ENCODE data around the gene CISH.
A peak's percentile ranks its signal among the peaks of the same experiment; 100 is the strongest.

CISH gene

DNA sequence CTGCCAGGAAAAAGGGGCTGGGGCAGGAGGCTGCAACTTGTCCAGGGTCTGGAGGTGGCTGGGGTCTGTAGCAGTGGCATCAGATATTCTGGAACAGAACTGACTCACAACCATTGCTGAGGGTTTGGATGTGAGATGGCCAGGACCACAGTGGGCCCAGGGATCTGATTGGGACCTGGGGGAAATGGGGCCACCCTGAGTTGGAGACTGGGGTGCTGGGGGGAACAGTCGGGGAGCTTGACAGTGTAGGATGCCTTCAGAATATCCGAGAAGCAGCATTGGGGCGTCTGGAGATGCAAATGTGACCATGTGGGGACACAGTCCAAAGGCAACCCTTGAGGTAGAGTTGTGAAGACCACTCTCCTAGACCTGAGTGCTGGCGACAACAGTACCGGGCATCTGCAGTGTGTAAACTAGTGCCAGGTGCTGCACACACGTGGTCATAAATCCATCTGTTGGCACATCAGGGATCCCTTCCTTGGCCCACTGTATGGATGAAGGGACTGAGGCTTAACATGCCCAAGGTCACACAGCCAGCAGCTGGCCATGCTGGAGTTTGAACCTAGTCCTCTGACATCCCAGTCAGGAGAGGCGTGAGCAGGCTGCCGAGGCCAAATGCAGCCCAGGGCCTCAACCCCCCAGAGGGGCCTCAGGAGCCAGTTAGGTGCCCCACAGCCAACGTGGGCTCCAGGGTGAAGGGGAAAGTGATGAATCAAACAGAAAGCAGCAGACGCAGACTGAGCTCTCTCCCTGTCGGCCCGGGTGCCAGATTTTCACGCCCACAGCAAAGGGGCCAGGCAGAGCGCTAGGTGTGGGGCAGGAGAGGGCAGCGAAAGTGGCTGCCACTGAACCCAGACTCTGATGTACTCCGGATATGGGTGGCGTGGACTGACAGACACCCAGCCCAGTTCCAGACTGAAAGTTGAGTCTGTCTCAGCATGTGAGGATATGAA lies 23.5 kb downstream of the CISH start:
- no peaks in the 10 kb centered on the region for H4K20me1 ChIP-seq
- H3K4me3 ChIP-seq: no peak overlapping the region
- no peak for TF ChIP-seq Cebpa-rat (IDR thresholded peaks at IDR 0.05)
- H3K27ac ChIP-seq: no peak overlapping the region; the same call in 1 of the 2 replicates
- peaks cover 21% of the 10 kb centered on the region; the same call in 1 of the 2 replicates for H3K36me3 ChIP-seq
- H3K9me3 ChIP-seq: no peaks in the 10 kb centered on the region
- peak overlapping the region; percentile 8; the same call in 1 of the 2 replicates for H3K4me2 ChIP-seq
- no peaks in the 10 kb centered on the region for H3K27me3 ChIP-seq
- peak overlapping the region; percentile 35; the same call in 1 of the 2 replicates for H3K9ac ChIP-seq
- peaks cover 44% of the 10 kb centered on the region for H3K4me1 ChIP-seq

DNA sequence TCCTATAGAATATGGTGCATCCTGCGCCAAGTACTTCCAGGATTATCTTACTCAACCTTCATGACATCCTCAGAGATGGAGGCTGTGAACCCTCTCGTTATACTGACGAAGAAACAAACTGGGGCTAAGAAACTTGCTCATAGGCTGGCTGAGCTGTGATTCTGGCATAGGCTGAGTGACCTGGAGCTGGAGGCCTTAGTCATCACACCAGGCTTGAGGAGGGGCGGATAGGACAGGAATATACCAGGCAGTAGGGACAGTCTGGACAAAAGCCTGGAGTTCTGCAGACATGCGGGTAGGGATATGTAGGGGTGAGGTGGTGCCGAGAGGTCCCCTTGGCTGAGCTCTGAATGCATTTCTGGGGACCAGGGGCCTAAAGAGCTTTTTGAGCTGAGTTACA lies 24.2 kb downstream of the CISH start:
- TF ChIP-seq Cebpa-rat (IDR thresholded peaks at IDR 0.05): no peak
- H3K4me1 ChIP-seq: peaks cover 37% of the 10 kb centered on the region
- peaks cover 28% of the 10 kb centered on the region; the same call in 1 of the 2 replicates for H3K36me3 ChIP-seq
- no peak overlapping the region for H3K4me3 ChIP-seq
- H4K20me1 ChIP-seq: no peaks in the 10 kb centered on the region
- H3K9me3 ChIP-seq: no peaks in the 10 kb centered on the region
- H3K27ac ChIP-seq: no peak overlapping the region
- no peak overlapping the region for H3K4me2 ChIP-seq
- no peak overlapping the region for H3K9ac ChIP-seq
- no peaks in the 10 kb centered on the region for H3K27me3 ChIP-seq

GRCh38 chr3:50586763-50587070 lies 24.9 kb downstream of the CISH start:
- Histone ChIP-seq H3K27ac (no peak overlapping the region), H3K27me3 (no peaks in the 10 kb centered on the region), H3K4me2 (no peak overlapping the region), H3K36me3 (peaks cover 35% of the 10 kb centered on the region; the same call in 1 of the 2 replicates), H3K4me1 (peaks cover 30% of the 10 kb centered on the region), H3K9me3 (no peaks in the 10 kb centered on the region), H3K4me3 (no peak overlapping the region), H3K9ac (no peak overlapping the region), H4K20me1 (no peaks in the 10 kb centered on the region)
- TF ChIP-seq Cebpa-rat (IDR thresholded peaks at IDR 0.05): no peak

- TF ChIP-seq Cebpa-rat (IDR thresholded peaks at IDR 0.05): no peak
- Histone ChIP-seq H3K27me3 (no peaks in the 10 kb centered on the region), H4K20me1 (no peaks in the 10 kb centered on the region), H3K9me3 (no peaks in the 10 kb centered on the region), H3K9ac (no peak overlapping the region), H3K4me1 (peaks cover 24% of the 10 kb centered on the region), H3K27ac (no peak overlapping the region), H3K4me2 (no peak overlapping the region), H3K4me3 (no peak overlapping the region), H3K36me3 (peaks cover 40% of the 10 kb centered on the region)
Observed at GRCh38 chr3:50585919-50586762, 25.4 kb downstream of the CISH start.

GRCh38 chr3:50584391-50584790 lies 27.2 kb downstream of the CISH start:
- H3K4me2 ChIP-seq: no peak overlapping the region
- H4K20me1 ChIP-seq: no peaks in the 10 kb centered on the region
- H3K36me3 ChIP-seq: peaks cover 58% of the 10 kb centered on the region
- H3K27me3 ChIP-seq: no peaks in the 10 kb centered on the region
- H3K27ac ChIP-seq: no peak overlapping the region
- H3K9me3 ChIP-seq: no peaks in the 10 kb centered on the region
- TF ChIP-seq Cebpa-rat (IDR thresholded peaks at IDR 0.05): no peak
- no peak overlapping the region for H3K9ac ChIP-seq
- H3K4me3 ChIP-seq: no peak overlapping the region
- peaks cover 7% of the 10 kb centered on the region for H3K4me1 ChIP-seq

DNA sequence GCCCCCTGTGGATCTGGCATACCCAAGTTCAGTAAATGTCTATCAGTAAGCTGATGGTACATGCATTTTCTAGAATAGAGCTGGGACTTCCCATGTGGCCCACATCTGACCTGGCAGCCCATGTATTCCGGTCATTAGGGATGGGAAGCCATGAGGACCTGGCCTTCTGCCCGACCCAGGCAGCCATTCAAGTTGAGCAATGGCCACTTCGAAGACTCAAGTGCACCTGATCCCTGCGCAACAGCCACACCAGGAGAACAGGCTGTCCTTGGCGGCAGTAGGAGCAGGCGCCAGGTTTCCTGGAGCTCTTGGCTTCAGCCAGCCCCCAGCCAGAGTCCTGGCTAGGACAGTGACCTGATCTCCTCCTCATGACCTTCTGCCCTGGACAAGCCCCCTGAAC lies 27.7 kb downstream of the CISH start:
- TF ChIP-seq Cebpa-rat (IDR thresholded peaks at IDR 0.05): no peak
- no peak overlapping the region for H3K4me2 ChIP-seq
- no peak overlapping the region for H3K27ac ChIP-seq
- H4K20me1 ChIP-seq: no peaks in the 10 kb centered on the region
- H3K9ac ChIP-seq: no peak overlapping the region
- H3K4me1 ChIP-seq: peaks cover 5% of the 10 kb centered on the region; the same call in 1 of the 2 replicates
- H3K27me3 ChIP-seq: no peaks in the 10 kb centered on the region
- H3K9me3 ChIP-seq: no peaks in the 10 kb centered on the region
- no peak overlapping the region for H3K4me3 ChIP-seq
- H3K36me3 ChIP-seq: peaks cover 63% of the 10 kb centered on the region

GRCh38 chr3:50582083-50582482 lies 29.5 kb downstream of the CISH start:
- no peak for TF ChIP-seq Cebpa-rat (IDR thresholded peaks at IDR 0.05)
- Histone ChIP-seq H4K20me1 (no peaks in the 10 kb centered on the region), H3K4me1 (no peaks in the 10 kb centered on the region), H3K36me3 (peaks cover 81% of the 10 kb centered on the region), H3K4me3 (no peak overlapping the region), H3K9ac (no peak overlapping the region), H3K9me3 (no peaks in the 10 kb centered on the region), H3K27me3 (no peaks in the 10 kb centered on the region), H3K4me2 (no peak overlapping the region), H3K27ac (no peak overlapping the region)

DNA sequence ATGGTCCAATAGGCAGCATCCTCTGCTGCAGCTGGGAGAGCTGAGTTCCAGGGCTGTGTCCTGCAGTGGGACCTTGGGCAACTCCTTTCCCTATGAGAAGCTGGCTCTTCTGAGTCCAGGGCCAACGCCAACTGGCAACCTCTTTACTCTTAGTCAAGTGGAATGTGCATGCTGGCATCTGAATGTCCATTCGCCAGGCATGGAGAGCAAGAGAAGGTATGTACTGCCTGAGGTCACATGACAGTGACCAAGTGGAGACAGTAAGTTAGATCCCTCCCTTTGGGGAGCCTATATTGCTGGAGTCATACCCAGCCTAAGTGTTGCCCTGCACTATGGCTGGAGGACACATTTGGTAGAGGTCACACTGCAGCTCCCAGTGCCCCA lies 30.1 kb downstream of the CISH start:
- no peak overlapping the region for H3K4me2 ChIP-seq
- H3K9me3 ChIP-seq: no peaks in the 10 kb centered on the region
- no peak overlapping the region for H3K9ac ChIP-seq
- H3K36me3 ChIP-seq: peaks cover 87% of the 10 kb centered on the region
- H3K27ac ChIP-seq: no peak overlapping the region
- H3K27me3 ChIP-seq: no peaks in the 10 kb centered on the region
- H3K4me3 ChIP-seq: no peak overlapping the region
- H4K20me1 ChIP-seq: no peaks in the 10 kb centered on the region
- H3K4me1 ChIP-seq: no peaks in the 10 kb centered on the region
- no peak for TF ChIP-seq Cebpa-rat (IDR thresholded peaks at IDR 0.05)

DNA sequence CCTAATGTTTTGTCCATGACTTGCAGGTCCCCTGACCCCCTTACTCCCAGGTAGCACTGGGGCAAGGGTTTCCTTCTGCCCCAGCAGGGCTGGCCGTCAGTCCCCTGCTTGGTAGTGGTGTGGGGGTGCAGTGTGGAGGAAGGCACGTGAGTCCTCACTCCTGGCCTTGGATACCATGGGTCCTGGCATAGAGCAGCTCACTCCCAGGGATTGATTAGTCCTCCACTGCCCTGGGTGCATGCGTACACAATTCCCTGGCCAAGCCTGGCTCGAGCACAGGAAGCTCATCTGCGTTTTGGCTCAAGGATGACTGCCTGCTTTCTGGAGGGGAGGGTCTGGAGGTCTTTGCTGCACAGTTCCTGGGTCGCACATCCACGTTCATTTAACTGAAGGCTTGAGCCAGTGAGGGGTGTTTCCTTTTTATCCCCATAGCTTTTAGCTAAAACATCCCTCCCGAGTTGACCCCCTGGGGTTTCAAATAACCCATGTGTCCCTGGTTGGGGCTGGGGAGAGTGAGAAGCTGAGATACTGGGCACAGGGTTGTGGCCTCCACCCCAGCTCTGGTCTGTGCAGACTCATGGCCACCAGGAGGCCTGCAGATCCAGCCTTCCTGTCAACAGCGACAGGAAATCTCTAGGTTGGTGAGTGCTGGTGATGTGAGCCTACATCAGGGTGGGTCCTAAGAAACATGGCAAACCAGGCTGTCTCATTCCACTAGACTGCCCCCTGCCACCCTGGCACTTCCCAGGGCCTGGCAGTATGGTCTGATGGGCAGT lies 30.7 kb downstream of the CISH start:
- H4K20me1 ChIP-seq: no peaks in the 10 kb centered on the region
- no peak overlapping the region for H3K9ac ChIP-seq
- peaks cover 93% of the 10 kb centered on the region for H3K36me3 ChIP-seq
- H3K4me3 ChIP-seq: no peak overlapping the region
- no peak overlapping the region for H3K27ac ChIP-seq
- H3K9me3 ChIP-seq: no peaks in the 10 kb centered on the region
- no peaks in the 10 kb centered on the region for H3K27me3 ChIP-seq
- H3K4me2 ChIP-seq: no peak overlapping the region
- TF ChIP-seq Cebpa-rat (IDR thresholded peaks at IDR 0.05): no peak
- no peaks in the 10 kb centered on the region for H3K4me1 ChIP-seq
